Dendritic cell treated with granulocyte-macrophage colony-stimulating factor and Interleukin-4, amounts not matched to agents 40 ng/mL and 50 ng/mL, for 4 days (primary cell): ENCODE data around the gene NCAPD3.

Source experiments
- H3K27ac Mint-ChIP-seq: one replicate; pipeline ENCODE4 v1.8.0; 2022; ENCODE audit warnings: mild to moderate bottlenecking, mixed read lengths
- H3K27me3 Mint-ChIP-seq: one replicate; pipeline ENCODE4 v1.8.0; 2022; ENCODE audit warnings: mild to moderate bottlenecking, mixed read lengths
- H3K36me3 Mint-ChIP-seq: one replicate; pipeline ENCODE4 v1.8.0; 2022; ENCODE audit warnings: low read depth, mixed read lengths
- H3K4me1 Mint-ChIP-seq: one replicate; pipeline ENCODE4 v1.8.0; 2022; ENCODE audit warnings: low read depth, mixed read lengths
- H3K4me3 Mint-ChIP-seq: one replicate; pipeline ENCODE4 v1.8.0; 2022; ENCODE audit warnings: mild to moderate bottlenecking, moderate library complexity, mixed read lengths
- H3K9me3 Mint-ChIP-seq: one replicate; pipeline ENCODE4 v1.8.0; 2022; ENCODE audit warnings: mixed read lengths
- intact Hi-C: fragments of 100-400 bp; cut with micrococcal nuclease; formaldehyde crosslinking; loops from one replicate; pipeline ENCODE4 v1.15.0; 2022

The NCAPD3 gene

DNA sequence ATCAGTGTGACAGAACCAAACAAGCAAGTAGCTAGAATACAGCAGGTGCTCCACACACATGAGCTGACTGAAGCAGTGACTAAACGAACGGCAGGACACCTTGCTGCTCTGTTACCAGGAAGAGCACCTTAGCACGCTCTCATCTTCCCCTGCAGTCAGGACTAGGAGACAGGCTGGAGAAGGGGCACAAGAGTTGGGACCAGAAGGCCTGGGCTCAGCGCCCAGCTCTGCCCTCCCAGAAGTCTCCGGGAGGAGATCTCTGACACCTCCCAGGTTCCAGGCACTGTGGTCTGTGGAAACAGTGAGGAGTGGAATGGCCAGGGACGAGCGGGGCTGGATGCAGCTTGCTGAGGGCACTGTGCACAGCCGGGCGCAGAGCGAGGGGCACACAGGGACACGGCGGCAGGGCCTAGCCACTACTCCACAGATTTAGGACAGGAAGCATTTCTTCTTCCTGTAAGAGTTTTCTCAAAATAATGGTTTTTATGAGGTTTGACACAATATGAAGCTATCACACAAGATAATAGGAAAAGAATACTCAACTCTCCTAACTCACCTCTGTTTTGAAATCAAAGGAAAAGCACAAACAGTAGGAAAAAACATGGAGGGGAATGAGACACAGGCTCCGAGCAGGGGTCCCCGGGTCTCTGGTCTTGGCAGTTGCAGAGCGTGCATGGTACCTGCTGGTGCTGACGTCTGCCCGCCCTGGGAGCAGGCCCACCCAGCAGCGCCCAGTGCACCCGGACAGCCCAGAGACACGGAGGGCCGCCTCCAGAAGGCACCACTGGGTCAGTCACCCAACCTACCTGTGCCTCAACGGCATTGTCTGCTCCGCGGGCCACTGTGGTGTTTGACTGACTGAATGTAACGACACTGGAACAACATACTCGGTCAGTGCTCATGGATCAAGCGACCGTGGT, 67.6 kb downstream of the NCAPD3 start:
- intact Hi-C loops, result no loop called here
- H3K36me3 Mint-ChIP-seq, result peaks cover 96% of the 10 kb centered on the region
- H3K27ac Mint-ChIP-seq, result no peak overlapping the region
- H3K27me3 Mint-ChIP-seq, result no peaks in the 10 kb centered on the region
- H3K4me1 Mint-ChIP-seq, result peaks cover 6% of the 10 kb centered on the region
- H3K9me3 Mint-ChIP-seq, result no peaks in the 10 kb centered on the region
- H3K4me3 Mint-ChIP-seq, result no peak overlapping the region

DNA sequence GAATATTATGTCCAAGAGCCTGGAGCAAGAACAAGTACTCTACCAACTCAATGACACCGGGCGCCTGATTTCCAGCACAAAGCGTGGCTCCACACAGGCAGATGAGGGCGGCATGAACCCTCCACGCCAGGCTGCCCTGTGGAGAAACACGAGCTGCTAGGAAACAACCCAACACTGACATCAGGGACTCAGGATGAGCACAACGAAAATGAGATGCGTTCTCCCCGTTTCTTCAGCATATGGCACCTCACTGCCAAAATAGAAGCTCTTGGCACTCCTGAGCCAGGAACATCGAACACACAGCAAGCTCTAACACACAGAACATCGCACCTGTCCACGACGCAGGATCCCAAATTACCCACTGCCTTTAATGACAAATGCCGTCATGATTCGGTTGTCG, 68.3 kb downstream of the NCAPD3 start:
- Mint-ChIP-seq H3K36me3 (peaks cover 97% of the 10 kb centered on the region), H3K4me1 (peaks cover 6% of the 10 kb centered on the region), H3K27ac (no peak overlapping the region), H3K9me3 (no peaks in the 10 kb centered on the region), H3K4me3 (no peak overlapping the region), H3K27me3 (no peaks in the 10 kb centered on the region)
- intact Hi-C loops, result no loop called here

DNA sequence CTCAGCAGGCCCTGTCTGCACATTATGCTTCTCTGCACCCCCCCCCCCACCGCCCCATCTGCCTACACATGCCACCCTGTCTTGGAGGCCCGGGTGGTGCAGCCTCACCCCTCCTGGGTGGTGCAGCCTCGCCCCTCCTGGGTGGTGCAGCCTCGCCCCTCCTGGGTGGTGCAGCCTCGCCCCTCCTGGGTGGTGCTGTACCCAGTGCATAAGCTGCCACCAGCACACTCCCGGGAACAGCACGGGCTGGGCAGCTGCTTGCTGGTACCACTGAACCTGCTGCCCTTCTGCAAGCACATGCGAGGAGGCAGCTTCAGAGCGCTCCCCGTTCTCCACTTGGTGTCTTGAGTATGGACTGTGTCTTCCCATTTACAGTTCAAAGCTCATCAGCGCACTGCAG, 69.3 kb downstream of the NCAPD3 start:
- Mint-ChIP-seq H3K4me1 (peaks cover 6% of the 10 kb centered on the region), H3K4me3 (no peak overlapping the region), H3K27me3 (no peaks in the 10 kb centered on the region), H3K27ac (no peak overlapping the region), H3K9me3 (no peaks in the 10 kb centered on the region), H3K36me3 (peaks cover 93% of the 10 kb centered on the region)
- intact Hi-C loops, result no loop called here

DNA sequence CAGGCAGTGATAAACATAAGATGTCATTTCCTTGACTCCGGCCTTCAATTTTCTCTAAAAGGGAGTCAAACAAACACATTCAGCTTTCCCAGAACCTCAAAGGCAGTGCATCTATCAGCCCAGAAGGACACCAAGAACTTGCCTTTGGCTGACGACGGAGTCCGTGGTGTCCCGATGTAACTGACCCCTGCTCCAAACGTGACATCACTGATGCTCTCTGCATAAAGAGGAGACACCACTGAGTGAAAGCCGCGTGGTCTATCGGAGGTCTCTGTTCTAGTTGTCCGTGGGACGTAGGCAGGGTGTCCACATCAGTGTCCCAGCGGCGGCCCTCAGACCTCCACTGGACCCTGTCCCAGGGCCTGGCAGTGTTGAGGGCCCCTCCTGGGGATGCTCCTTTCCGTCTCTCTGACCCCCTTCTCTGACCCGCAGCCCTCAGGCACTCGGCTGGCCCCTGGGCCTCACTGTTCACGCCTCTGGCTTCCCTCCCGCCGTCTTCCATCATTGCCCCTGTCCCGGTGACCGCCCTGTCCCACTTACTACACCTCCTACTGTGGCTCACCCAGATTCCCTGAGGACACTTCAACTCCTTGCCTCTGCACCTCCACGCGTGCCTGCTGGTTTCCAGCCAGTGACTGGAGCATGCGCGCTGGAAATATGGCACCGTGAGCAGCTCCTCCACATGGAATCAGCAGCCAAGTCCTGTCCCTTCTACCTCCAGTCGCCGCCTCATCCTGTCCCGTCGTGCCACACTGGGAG, 70.4 kb downstream of the NCAPD3 start:
- no peak overlapping the region for H3K27ac Mint-ChIP-seq
- H3K36me3 Mint-ChIP-seq, result peaks cover 89% of the 10 kb centered on the region
- H3K4me3 Mint-ChIP-seq, result no peak overlapping the region
- H3K9me3 Mint-ChIP-seq, result no peaks in the 10 kb centered on the region
- intact Hi-C loops, result no loop called here
- H3K27me3 Mint-ChIP-seq, result no peaks in the 10 kb centered on the region
- H3K4me1 Mint-ChIP-seq, result peaks cover 6% of the 10 kb centered on the region

DNA sequence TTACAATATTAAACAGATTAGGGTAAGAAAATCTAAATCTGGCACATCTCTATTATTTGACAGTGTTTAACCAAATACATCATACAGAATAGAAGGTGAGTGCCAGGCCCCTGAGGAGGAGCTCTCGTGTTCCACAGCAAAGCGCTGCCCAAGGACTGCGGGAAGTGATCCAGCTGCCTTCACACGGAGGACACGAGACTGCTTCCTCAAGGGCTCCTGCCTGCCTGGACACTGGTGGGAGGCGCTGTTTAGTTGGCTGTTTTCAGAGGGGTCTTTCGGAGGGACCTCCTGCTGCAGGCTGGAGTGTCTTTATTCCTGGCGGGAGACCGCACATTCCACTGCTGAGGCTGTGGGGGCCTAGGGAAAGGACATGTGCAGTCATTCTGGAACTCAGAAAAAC, 71.1 kb downstream of the NCAPD3 start:
- Mint-ChIP-seq H3K36me3 (peaks cover 83% of the 10 kb centered on the region), H3K27ac (no peak overlapping the region), H3K9me3 (no peaks in the 10 kb centered on the region), H3K4me1 (peaks cover 6% of the 10 kb centered on the region), H3K27me3 (no peaks in the 10 kb centered on the region), H3K4me3 (no peak overlapping the region)
- intact Hi-C loops, result no loop called here

DNA sequence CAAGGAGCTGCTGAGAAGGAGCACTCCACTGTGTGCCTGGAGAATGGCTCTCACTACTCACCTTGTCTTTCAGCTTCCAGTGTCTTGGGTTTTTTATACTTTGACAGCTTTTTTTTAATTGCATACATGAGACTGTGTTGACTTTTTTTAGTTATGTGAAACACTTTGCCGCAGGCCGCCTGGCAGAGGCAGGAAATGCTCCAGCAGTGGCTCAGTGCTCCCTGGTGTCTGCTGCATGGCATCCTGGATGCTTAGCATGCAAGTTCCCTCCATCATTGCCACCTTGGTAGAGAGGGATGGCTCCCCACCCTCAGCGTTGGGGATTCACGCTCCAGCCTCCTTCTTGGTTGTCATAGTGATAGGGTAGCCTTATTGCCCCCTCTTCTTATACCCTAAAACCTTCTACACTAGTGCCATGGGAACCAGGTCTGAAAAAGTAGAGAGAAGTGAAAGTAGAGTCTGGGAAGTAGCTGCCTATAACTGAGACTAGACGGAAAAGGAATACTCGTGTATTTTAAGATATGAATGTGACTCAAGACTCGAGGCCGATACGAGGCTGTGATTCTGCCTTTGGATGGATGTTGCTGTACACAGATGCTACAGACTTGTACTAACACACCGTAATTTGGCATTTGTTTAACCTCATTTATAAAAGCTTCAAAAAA, 72.6 kb downstream of the NCAPD3 start:
- intact Hi-C loops, result no loop called here
- Mint-ChIP-seq H3K4me1 (peaks cover 6% of the 10 kb centered on the region), H3K27me3 (no peaks in the 10 kb centered on the region), H3K27ac (no peak overlapping the region), H3K4me3 (no peak overlapping the region), H3K9me3 (no peaks in the 10 kb centered on the region), H3K36me3 (peaks cover 68% of the 10 kb centered on the region)

DNA sequence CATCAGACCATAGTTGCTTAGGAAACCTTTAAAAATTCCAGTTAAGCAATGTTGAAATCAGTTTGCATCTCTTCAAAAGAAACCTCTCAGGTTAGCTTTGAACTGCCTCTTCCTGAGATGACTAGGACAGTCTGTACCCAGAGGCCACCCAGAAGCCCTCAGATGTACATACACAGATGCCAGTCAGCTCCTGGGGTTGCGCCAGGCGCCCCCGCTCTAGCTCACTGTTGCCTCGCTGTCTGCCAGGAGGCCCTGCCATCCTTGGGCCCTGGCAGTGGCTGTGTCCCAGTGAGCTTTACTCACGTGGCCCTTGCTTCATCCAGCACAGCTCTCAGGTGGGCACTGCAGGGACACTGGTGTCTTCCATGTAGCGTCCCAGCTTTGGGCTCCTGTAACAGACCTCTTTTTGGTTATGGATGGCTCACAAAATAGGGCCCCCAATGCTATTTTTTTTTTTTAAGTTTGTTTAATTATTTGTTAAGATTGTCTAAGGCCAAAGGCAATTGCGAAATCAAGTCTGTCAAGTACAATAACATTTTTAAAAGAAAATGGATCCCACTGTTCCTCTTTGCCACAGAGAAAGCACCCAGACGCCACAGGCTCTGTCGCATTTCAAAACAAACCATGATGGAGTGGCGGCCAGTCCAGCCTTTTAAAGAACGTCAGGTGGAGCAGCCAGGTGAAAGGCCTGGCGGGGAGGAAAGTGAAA, 73.4 kb downstream of the NCAPD3 start:
- H3K9me3 Mint-ChIP-seq, result no peaks in the 10 kb centered on the region
- no peaks in the 10 kb centered on the region for H3K27me3 Mint-ChIP-seq
- no peak overlapping the region for H3K27ac Mint-ChIP-seq
- intact Hi-C loops, result no loop called here
- H3K4me3 Mint-ChIP-seq, result no peak overlapping the region
- H3K36me3 Mint-ChIP-seq, result peaks cover 59% of the 10 kb centered on the region
- peaks cover 6% of the 10 kb centered on the region for H3K4me1 Mint-ChIP-seq

DNA sequence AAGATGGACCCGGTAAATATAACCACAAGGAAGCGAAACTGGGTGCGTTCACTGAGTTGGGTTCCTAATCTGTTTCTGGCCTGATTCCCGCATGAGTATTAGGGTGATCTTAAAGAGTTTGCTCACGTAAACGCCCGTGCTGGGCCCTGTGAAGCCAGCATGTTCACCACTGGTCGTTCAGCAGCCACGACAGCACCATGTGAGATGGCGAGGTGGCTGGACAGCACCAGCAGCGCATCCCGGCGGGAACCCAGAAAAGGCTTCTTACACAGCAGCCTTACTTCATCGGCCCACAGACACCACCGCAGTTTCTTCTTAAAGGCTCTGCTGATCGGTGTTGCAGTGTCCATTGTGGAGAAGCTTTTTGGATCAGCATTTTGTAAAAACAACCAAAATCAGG, 74.4 kb downstream of the NCAPD3 start:
- Mint-ChIP-seq H3K4me1 (peaks cover 7% of the 10 kb centered on the region), H3K36me3 (peaks cover 50% of the 10 kb centered on the region), H3K27ac (no peak overlapping the region), H3K27me3 (no peaks in the 10 kb centered on the region), H3K4me3 (no peak overlapping the region), H3K9me3 (peaks cover 8% of the 10 kb centered on the region)
- intact Hi-C loops, result no loop called here

DNA sequence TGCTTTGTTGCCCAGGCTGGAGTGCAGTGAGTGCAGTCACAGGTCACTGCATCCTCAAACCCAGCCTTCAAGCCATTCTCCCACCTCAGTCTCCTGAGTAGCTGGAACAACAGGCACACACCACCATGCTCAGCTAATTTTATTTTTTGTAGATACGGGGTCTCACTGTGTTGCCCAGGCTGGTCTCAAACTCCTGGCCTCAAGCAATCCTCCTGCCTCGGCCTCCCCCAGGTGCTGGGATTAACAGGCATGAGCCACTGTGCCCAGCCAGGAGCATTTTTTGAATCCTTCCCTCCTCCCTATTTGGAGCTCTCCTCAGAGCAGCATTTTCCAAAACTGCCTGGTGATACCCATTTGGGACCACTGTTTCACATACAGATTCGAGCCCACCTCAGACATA, 77.2 kb downstream of the NCAPD3 start:
- Mint-ChIP-seq H3K4me3 (no peak overlapping the region), H3K4me1 (peaks cover 12% of the 10 kb centered on the region), H3K27ac (no peak overlapping the region), H3K27me3 (no peaks in the 10 kb centered on the region), H3K36me3 (peaks cover 25% of the 10 kb centered on the region), H3K9me3 (peaks cover 19% of the 10 kb centered on the region)
- intact Hi-C loops, result no loop called here

DNA sequence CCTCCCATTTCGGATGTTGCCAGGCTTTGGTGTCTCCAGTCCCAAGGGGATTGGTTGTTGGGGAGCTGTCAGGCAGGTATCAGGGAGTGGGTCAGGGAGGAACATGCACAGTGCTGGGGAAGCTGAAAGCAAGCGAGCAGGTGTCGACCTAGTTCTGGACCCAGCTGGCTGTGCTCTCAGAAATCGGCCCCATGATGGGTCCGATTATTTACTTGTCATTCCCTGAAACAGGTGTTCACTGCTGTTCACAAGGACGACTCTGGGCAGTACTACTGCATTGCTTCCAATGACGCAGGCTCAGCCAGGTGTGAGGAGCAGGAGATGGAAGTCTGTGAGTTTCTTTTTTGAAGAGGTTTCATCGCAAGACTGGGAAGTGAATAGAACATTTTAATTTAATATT, 78.1 kb downstream of the NCAPD3 start:
- intact Hi-C loops, result no loop called here
- H3K27me3 Mint-ChIP-seq, result no peaks in the 10 kb centered on the region
- peaks cover 19% of the 10 kb centered on the region for H3K9me3 Mint-ChIP-seq
- peaks cover 16% of the 10 kb centered on the region for H3K36me3 Mint-ChIP-seq
- H3K4me3 Mint-ChIP-seq, result no peak overlapping the region
- no peak overlapping the region for H3K27ac Mint-ChIP-seq
- H3K4me1 Mint-ChIP-seq, result peaks cover 10% of the 10 kb centered on the region

DNA sequence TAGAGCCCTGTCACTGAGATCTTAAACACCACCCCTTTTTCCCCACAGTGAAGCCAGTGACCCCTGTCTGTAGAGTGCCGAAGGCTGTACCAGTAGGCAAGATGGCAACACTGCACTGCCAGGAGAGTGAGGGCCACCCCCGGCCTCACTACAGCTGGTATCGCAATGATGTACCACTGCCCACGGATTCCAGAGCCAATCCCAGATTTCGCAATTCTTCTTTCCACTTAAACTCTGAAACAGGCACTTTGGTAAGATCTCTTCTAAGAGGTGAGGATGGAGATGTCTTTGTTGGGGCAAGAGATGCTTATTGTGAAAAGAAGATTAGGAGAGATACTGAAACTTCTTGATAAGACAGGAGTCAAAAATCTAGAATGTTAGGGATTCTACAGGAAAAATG, 79.0 kb downstream of the NCAPD3 start:
- Mint-ChIP-seq H3K9me3 (peaks cover 19% of the 10 kb centered on the region), H3K4me3 (no peak overlapping the region), H3K27ac (no peak overlapping the region)

DNA sequence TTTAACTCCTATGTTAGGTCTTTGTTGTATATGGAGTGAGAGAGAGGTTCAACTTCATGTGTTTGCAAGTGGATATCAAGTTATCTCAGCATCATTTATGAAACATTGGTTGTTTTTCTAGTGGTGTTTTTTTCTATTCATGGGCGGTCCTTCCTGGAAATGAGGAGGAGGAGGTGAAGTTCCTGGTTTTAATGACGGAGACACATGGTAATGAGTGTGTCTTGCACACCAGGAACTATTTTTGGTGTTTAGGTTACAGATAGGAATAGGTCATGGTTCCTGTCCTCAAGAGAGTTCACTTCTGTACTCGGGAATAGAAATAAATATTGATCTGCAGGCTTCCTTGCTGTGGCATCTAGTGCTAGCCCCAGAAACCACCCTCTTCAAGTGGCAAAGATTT, 80.0 kb downstream of the NCAPD3 start:
- no peak overlapping the region for H3K4me3 Mint-ChIP-seq
- peaks cover 10% of the 10 kb centered on the region for H3K4me1 Mint-ChIP-seq
- peaks cover 19% of the 10 kb centered on the region for H3K9me3 Mint-ChIP-seq
- H3K27ac Mint-ChIP-seq, result no peak overlapping the region
- H3K27me3 Mint-ChIP-seq, result no peaks in the 10 kb centered on the region
- peaks cover under 1% of the 10 kb centered on the region for H3K36me3 Mint-ChIP-seq
- intact Hi-C loops, result no loop called here

More for the DNA sequence above, 79.0 kb downstream of the NCAPD3 start:
- intact Hi-C loops, result no loop called here
- H3K4me1 Mint-ChIP-seq, result peaks cover 10% of the 10 kb centered on the region
- H3K27me3 Mint-ChIP-seq, result no peaks in the 10 kb centered on the region
- H3K36me3 Mint-ChIP-seq, result peaks cover 9% of the 10 kb centered on the region

DNA sequence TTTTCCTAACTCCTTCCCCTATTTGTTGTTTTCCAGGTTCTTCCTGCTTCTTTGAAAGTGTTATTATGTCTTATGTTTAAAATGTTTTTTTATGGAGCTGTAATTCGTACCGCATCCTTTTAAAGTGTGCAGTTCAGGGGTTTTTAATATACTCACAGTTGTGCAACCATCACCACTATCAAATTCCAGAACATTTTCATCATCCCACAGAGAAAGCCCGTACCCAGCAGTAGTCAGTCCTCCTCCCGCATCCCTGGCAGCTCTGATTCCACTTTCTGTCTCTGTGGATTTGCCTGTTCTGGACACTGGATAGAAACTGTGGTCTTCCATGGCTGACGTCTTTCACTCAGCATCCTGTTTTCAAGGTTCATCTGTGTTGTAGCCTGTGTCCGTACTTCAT, 81.2 kb downstream of the NCAPD3 start:
- intact Hi-C loops, result no loop called here
- Mint-ChIP-seq H3K9me3 (peaks cover 19% of the 10 kb centered on the region), H3K27ac (no peak overlapping the region), H3K27me3 (no peaks in the 10 kb centered on the region), H3K4me1 (peaks cover 10% of the 10 kb centered on the region), H3K4me3 (no peak overlapping the region), H3K36me3 (no peaks in the 10 kb centered on the region)
